Measurements from ENCODE around the gene PPP1R26.
"Not testable (repeated sequence)": the region's sequence is repeated elsewhere in the genome, so short reads cannot be mapped to it uniquely, and the experiment has no call there.

The PPP1R26 gene

GRCh38 chr9:135522931-135523330 lies 43.3 kb downstream of the PPP1R26 start:
- peak in 1 of 2 experiments; percentile 1 for DNase-seq

- peak in 1 of 2 experiments; percentile 7 for DNase-seq
These were observed 44.0 kb downstream of the PPP1R26 start for GRCh38 chr9:135523521-135524129.

GRCh38 chr9:135524130-135524861 lies 44.7 kb downstream of the PPP1R26 start:
- peak in 1 of 2 experiments; percentile 3 for DNase-seq

- DNase-seq, result peak in 1 of 2 experiments; percentile 10
These were observed 45.9 kb downstream of the PPP1R26 start for GRCh38 chr9:135525241-135526088.

GRCh38 chr9:135526089-135526729 lies 46.6 kb downstream of the PPP1R26 start:
- DNase-seq, result peak in 1 of 2 experiments; percentile 7

- DNase-seq, result peak in 1 of 2 experiments; percentile 10
These were observed 47.4 kb downstream of the PPP1R26 start for GRCh38 chr9:135526730-135527571.

GRCh38 chr9:135528842-135529435 lies 49.4 kb downstream of the PPP1R26 start:
- not testable (repeated sequence) for DNase-seq

GRCh38 chr9:135530146-135530545 lies 50.6 kb downstream of the PPP1R26 start:
- DNase-seq, result no peak

GRCh38 chr9:135531096-135531495 lies 51.5 kb downstream of the PPP1R26 start:
- no peak for DNase-seq

GRCh38 chr9:135533113-135533512 lies 53.5 kb downstream of the PPP1R26 start:
- no peak for DNase-seq

- DNase-seq, result peak in 1 of 2 experiments; percentile 1
These were observed 54.1 kb downstream of the PPP1R26 start for GRCh38 chr9:135533674-135534073.

GRCh38 chr9:135534192-135534711 lies 54.7 kb downstream of the PPP1R26 start:
- DNase-seq, result not testable (repeated sequence)

- not testable (repeated sequence) for DNase-seq
These were observed 55.2 kb downstream of the PPP1R26 start for GRCh38 chr9:135534826-135535225.

- not testable (repeated sequence) for DNase-seq
These were observed 56.0 kb downstream of the PPP1R26 start for GRCh38 chr9:135535631-135536030.

- DNase-seq, result no peak
These were observed 56.6 kb downstream of the PPP1R26 start for GRCh38 chr9:135536216-135536615.
